Measurements from ENCODE around the gene CTBP2. TPM values are rescaled to one million over a fixed set of nuclear protein-coding genes. Genes with fewer than 3 reads are reported as not detected.

Gene CTBP2
- total RNA-seq, 1 experiment from 2014 or later: 77.8 TPM

DNA sequence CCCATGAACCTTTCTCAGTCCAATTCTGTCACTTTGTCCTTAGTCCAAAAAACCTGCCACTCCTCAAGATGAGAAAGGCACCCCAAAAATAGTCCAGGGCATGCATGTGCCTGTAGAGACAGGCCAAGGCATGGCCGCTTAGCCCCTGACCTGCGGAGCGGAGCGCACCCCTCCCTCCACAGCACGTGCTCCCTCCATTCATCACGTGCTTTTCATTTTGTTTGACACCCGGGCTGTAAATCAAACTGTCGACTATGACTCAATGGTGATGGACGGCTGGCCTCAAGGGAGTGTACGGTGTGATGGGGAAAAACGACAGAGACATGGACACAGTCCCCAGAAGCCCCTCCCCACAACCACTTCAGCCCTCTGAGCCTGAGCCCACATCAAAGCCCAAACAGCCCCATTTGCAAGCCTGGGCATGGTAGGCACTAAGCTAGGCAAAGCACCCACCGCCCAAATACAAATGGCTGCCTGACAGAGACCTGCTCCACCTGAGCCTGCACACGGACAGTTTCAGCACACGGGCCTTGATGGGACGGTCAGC is 127.8 kb downstream of the CTBP2 start:
- Histone ChIP-seq H3K27me3 (replicated peaks; ENCODE audit: insufficient read depth, low read depth, low read length, poor library complexity) (no peaks in the 10 kb centered on the region), H3K4me3 (ENCODE audit: low read depth, low read length, poor library complexity, severe bottlenecking) (no peak overlapping the region), H3K36me3 (ENCODE audit: insufficient read depth, low read length, poor library complexity, severe bottlenecking) (no peaks in the 10 kb centered on the region), H3K9me3 (ENCODE audit: low read depth, low read length, poor library complexity, severe bottlenecking) (no peaks in the 10 kb centered on the region), H3K4me1 (ENCODE audit: insufficient read depth, low read length, poor library complexity, severe bottlenecking) (peaks cover 46% of the 10 kb centered on the region), H3K27ac (ENCODE audit: low read depth, low read length, poor library complexity, severe bottlenecking) (no peak overlapping the region)
- no TSS peak for BruUV-seq (replicated peaks)
- intact Hi-C loops (cut with micrococcal nuclease; ENCODE audit: unreplicated experiment): no loop called here
- ChIA-PET CTCF (interaction anchor here (0.5 kb wide), 1 partner anchor 966 kb away, joined by 3 read pairs; no protein-coding TSS in a partner anchor), POLR2A (ENCODE audit: low non-redundant PET) (no interaction called here)
- TF ChIP-seq, protein P1, sequence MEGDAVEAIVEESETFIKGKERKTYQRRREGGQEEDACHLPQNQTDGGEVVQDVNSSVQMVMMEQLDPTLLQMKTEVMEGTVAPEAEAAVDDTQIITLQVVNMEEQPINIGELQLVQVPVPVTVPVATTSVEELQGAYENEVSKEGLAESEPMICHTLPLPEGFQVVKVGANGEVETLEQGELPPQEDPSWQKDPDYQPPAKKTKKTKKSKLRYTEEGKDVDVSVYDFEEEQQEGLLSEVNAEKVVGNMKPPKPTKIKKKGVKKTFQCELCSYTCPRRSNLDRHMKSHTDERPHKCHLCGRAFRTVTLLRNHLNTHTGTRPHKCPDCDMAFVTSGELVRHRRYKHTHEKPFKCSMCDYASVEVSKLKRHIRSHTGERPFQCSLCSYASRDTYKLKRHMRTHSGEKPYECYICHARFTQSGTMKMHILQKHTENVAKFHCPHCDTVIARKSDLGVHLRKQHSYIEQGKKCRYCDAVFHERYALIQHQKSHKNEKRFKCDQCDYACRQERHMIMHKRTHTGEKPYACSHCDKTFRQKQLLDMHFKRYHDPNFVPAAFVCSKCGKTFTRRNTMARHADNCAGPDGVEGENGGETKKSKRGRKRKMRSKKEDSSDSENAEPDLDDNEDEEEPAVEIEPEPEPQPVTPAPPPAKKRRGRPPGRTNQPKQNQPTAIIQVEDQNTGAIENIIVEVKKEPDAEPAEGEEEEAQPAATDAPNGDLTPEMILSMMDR (conservative IDR thresholded peaks at IDR 0.05; ENCODE audit: low read depth, low read length): no peak
- no peak for TF ChIP-seq EZH2 (IDR thresholded peaks at IDR 0.05; ENCODE audit: borderline replicate concordance, low read depth, low read length, poor library complexity, severe bottlenecking)
- no peak for DNase-seq (ENCODE audit: low spot score)

DNA sequence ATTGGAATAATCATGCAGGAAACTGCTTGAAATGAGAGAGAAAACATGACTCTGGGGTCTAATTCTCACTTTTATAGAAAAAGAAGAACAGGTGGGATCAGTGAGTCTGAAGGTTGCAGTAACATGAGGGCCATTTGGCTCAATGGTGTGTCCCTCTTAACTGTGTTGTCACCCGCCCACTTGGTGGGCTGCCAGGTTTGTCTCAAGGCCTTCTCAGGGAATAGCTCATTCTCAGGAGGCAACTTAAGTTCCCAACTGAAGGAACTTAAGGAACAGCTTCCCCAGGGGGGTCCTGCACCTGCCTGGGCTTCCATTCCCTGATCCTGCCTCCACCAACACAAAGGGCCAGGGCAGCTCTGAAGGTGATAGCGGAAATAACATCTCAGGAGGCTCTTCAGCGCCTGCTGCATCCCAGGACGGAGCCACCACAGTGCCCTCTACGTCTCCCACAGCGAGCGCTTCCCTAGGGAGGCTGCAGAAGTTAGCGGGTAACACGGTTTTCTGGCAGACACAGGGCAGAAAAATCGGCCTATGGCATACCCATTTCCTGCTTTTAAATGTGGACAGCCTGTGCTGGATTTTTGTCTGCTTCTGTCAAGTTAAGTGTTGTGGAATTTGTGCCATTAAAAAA is 129.7 kb downstream of the CTBP2 start:
- DNase-seq (ENCODE audit: low spot score): no peak
- BruUV-seq (replicated peaks): no TSS peak
- Histone ChIP-seq H3K27me3 (replicated peaks; ENCODE audit: insufficient read depth, low read depth, low read length, poor library complexity) (no peaks in the 10 kb centered on the region), H3K4me1 (ENCODE audit: insufficient read depth, low read length, poor library complexity, severe bottlenecking) (peaks cover 30% of the 10 kb centered on the region), H3K9me3 (ENCODE audit: low read depth, low read length, poor library complexity, severe bottlenecking) (no peaks in the 10 kb centered on the region), H3K4me3 (ENCODE audit: low read depth, low read length, poor library complexity, severe bottlenecking) (no peak overlapping the region), H3K27ac (ENCODE audit: low read depth, low read length, poor library complexity, severe bottlenecking) (no peak overlapping the region), H3K36me3 (ENCODE audit: insufficient read depth, low read length, poor library complexity, severe bottlenecking) (peaks cover 4% of the 10 kb centered on the region)
- intact Hi-C loops (cut with micrococcal nuclease; ENCODE audit: unreplicated experiment): no loop called here
- TF ChIP-seq, protein P1 (conservative IDR thresholded peaks at IDR 0.05; ENCODE audit: low read depth, low read length): no peak
- no peak for TF ChIP-seq EZH2 (IDR thresholded peaks at IDR 0.05; ENCODE audit: borderline replicate concordance, low read depth, low read length, poor library complexity, severe bottlenecking)
- ChIA-PET POLR2A (ENCODE audit: low non-redundant PET) (interaction anchor here (0.8 kb wide), 1 partner anchor 351 kb away, joined by 3 read pairs; no protein-coding TSS in a partner anchor), CTCF (no interaction called here)

DNA sequence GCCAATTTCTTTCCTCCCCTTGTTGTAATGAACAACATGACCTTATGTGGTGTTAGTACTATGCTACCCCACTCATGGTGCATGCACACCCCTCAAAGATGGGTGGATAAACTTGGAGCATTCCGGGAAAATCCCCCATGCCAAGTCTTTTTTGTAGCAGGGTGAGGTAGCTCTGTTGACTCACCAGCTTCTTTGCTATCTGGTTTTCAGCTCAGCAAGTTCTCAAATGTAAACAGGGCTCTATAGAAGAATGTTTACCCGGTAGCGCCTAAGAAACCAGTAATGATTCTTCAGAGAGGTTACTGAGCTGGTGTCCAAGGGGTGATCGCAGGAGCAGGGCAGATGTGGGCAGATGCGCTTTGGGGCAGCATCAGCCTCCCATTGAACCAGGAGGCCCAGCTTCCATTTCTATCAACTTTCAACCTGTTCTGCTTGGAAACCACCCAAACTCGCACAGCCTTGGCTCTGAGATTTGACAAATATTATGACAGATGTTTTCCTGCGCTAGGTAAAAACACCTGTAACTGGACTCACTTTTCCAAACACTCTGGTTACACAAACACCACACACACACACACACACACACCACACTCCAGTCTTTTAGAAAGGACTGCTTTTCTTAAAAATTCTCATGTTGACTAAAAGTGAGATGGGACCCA is 130.7 kb downstream of the CTBP2 start:
- TF ChIP-seq, protein P1 (conservative IDR thresholded peaks at IDR 0.05; ENCODE audit: low read depth, low read length): no peak
- TF ChIP-seq EZH2 (IDR thresholded peaks at IDR 0.05; ENCODE audit: borderline replicate concordance, low read depth, low read length, poor library complexity, severe bottlenecking): no peak
- ChIA-PET POLR2A (ENCODE audit: low non-redundant PET) (interaction anchor here (0.8 kb wide), 1 partner anchor 350 kb away, joined by 3 read pairs; no protein-coding TSS in a partner anchor), CTCF (no interaction called here)
- intact Hi-C loops (cut with micrococcal nuclease; ENCODE audit: unreplicated experiment): no loop called here
- H3K4me3 ChIP-seq (ENCODE audit: low read depth, low read length, poor library complexity, severe bottlenecking): no peak overlapping the region
- no peak for DNase-seq (ENCODE audit: low spot score)
- H3K4me1 ChIP-seq (ENCODE audit: insufficient read depth, low read length, poor library complexity, severe bottlenecking): peaks cover 32% of the 10 kb centered on the region
- no peak overlapping the region for H3K27ac ChIP-seq (ENCODE audit: low read depth, low read length, poor library complexity, severe bottlenecking)
- BruUV-seq (replicated peaks): no TSS peak
- peaks cover 4% of the 10 kb centered on the region for H3K36me3 ChIP-seq (ENCODE audit: insufficient read depth, low read length, poor library complexity, severe bottlenecking)
- H3K9me3 ChIP-seq (ENCODE audit: low read depth, low read length, poor library complexity, severe bottlenecking): no peaks in the 10 kb centered on the region
- no peaks in the 10 kb centered on the region for H3K27me3 ChIP-seq (replicated peaks; ENCODE audit: insufficient read depth, low read depth, low read length, poor library complexity)
